WI38 (cell line): Measurements from ENCODE around the gene ZNF460.

ENCODE experiments used
- H3K4me3 ChIP-seq: 2 replicates; pipeline ENCODE4 v1.5.1; 2011; ENCODE audit warnings: low read depth, mild to moderate bottlenecking, control low read depth, low read length
- TF ChIP-seq, protein P1 (sequence below): IDR thresholded peaks from 2 replicates; pipeline ENCODE4 v1.5.1; 2012; ENCODE audit warnings: low read depth, mild to moderate bottlenecking, control low read depth, low read length

The ZNF460 gene

GRCh38 chr19:57280962-57281400, 696 bp downstream of the ZNF460 start:
- TF ChIP-seq, protein P1, sequence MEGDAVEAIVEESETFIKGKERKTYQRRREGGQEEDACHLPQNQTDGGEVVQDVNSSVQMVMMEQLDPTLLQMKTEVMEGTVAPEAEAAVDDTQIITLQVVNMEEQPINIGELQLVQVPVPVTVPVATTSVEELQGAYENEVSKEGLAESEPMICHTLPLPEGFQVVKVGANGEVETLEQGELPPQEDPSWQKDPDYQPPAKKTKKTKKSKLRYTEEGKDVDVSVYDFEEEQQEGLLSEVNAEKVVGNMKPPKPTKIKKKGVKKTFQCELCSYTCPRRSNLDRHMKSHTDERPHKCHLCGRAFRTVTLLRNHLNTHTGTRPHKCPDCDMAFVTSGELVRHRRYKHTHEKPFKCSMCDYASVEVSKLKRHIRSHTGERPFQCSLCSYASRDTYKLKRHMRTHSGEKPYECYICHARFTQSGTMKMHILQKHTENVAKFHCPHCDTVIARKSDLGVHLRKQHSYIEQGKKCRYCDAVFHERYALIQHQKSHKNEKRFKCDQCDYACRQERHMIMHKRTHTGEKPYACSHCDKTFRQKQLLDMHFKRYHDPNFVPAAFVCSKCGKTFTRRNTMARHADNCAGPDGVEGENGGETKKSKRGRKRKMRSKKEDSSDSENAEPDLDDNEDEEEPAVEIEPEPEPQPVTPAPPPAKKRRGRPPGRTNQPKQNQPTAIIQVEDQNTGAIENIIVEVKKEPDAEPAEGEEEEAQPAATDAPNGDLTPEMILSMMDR: no peak

GRCh38 chr19:57282011-57282643, 1.8 kb downstream of the ZNF460 start:
- peak overlapping the region; percentile 61 for H3K4me3 ChIP-seq
- TF ChIP-seq, protein P1: no peak

More at GRCh38 chr19:57280962-57281400, 696 bp downstream of the ZNF460 start:
- peak overlapping the region; percentile 61 for H3K4me3 ChIP-seq

GRCh38 chr19:57288373-57288772, 8.1 kb downstream of the ZNF460 start:
- TF ChIP-seq, protein P1: no peak
- no peak overlapping the region for H3K4me3 ChIP-seq

DNA sequence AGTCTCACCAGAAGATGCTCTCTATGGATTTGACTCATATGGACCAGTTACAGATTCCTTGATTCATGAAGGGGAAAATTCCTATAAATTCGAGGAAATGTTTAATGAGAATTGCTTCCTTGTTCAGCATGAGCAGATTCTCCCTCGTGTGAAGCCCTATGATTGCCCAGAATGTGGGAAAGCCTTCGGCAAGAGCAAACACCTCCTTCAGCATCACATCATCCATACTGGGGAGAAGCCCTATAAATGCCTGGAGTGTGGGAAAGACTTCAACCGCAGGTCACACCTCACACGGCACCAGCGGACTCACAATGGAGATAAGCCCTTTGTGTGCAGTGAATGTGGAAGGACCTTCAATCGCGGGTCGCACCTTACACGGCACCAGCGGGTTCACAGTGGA, 10.7 kb downstream of the ZNF460 start:
- H3K4me3 ChIP-seq: no peak overlapping the region
- TF ChIP-seq, protein P1: no peak

GRCh38 chr19:57292547-57292946, 12.3 kb downstream of the ZNF460 start:
- TF ChIP-seq, protein P1: no peak
- H3K4me3 ChIP-seq: no peak overlapping the region

GRCh38 chr19:57293719-57294118, 13.4 kb downstream of the ZNF460 start:
- TF ChIP-seq, protein P1: no peak
- H3K4me3 ChIP-seq: no peak overlapping the region

DNA sequence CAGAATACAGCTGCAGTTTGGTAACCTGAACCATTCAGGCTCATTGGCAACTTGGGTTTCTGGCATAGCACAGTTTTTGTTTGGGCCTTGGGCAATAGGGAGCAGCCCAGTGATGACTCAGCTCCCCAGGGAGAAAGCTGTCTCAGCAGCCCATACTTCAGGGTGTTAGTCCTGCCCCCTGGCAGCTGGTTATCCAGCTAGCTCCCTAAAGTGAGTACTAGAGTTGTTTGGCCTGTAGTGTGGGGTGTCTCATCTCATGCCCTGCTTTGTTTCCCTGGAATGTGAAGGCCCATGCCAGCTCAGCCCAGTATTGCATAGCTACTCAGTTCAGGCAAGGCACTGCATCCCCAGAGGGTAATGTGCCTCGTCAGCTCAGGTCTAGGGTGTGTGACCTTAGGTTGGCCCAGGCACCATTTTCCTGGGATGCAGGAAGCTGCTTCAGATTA, 21.8 kb downstream of the ZNF460 start:
- TF ChIP-seq, protein P1: no peak
- no peak overlapping the region for H3K4me3 ChIP-seq
